Activated CD4-positive, alpha-beta T cell treated with anti-CD3 and anti-CD28 coated beads, Interleukin-2, amount 50 U/mL, for 1 hour (primary cell): ENCODE data around the gene BRIP1.
"Not testable (repeated sequence)": the region's sequence is repeated elsewhere in the genome, so short reads cannot be mapped to it uniquely, and the experiment has no call there.

Source experiments
- DNase-seq: peaks from one replicate; pipeline ENCODE4 v3.0.0-alpha.2; 2020

Gene BRIP1

GRCh38 chr17:61795546-61795945, 67.8 kb downstream of the BRIP1 start:
- DNase-seq: no peak

GRCh38 chr17:61794792-61795191, 68.5 kb downstream of the BRIP1 start:
- DNase-seq: no peak

DNA sequence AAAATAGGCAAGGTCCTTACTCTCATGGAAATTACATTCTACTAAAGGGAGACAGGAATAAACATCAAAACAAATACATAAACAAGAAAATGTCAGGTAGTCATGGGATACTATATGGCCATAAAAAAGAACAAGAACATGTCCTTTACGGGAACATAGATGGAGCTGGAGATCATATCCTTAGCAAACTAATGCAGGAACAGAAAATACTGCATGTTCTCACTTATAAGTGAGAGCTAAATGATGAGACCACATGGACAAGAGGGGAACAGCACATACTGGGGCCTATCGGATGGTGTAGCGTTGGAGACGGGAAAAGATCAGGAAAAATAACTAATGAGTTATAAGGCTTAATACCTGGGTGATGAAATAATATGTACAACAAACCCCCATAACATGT, 69.1 kb downstream of the BRIP1 start:
- DNase-seq: no peak

GRCh38 chr17:61793565-61793964, 69.8 kb downstream of the BRIP1 start:
- no peak for DNase-seq

DNA sequence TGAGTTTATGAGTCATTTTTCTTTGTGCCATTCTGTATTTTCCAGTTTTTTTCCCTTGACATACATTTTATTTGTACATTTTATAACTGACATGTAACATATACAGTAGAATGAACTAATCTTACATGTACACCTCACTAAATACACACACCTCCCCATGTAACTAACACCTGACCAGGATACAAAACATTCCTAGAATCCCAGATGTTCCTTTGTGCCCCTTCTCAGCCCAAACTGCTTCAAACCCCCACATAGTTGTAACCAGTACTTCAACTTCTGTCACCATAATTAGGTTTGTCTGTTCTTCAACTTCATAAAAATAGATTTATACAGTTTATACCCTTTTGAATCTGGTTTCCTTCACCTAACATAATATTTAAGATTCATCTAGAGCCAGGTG, 73.5 kb downstream of the BRIP1 start:
- DNase-seq: no peak

DNA sequence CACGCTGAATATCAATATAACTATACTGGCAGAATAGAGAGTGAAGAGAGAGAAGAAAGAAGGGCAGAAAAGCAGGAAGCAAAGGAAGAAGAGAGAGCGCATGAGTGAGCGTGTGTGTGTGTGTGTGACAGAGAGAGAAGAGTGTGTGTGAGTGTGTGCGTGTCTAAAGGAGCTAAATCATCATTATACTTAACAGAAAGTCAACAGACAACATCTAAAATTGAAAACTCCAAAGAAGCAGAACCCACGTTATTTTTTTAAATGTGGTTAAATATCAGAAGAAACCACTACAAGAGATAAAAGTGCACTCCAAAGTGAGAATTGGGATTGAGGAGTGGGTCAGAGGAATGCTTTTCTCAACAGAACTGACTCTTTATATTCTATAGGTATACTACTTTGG, 77.2 kb downstream of the BRIP1 start:
- DNase-seq: no peak

DNA sequence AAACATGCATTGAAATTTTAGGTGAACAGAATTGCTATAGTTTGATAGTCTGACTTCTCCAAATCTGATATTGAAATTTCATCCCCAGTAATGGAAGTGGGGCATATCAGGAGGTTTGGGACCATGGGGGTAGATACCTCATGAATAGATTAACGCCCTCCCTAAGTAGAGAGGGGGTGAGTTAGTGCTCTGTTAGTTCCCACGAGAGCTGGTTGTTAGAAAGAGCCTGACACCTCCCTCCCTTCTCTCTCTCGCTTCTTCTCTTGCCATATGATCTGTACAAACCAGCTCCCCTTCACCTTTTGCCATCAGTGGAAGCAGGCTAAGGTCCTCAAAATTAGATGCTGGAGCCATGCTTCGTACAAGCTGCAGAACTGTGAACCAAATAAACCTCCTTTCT, 78.8 kb downstream of the BRIP1 start:
- no peak for DNase-seq

- no peak for DNase-seq
Observed at GRCh38 chr17:61783556-61784304, 79.6 kb downstream of the BRIP1 start.

DNA sequence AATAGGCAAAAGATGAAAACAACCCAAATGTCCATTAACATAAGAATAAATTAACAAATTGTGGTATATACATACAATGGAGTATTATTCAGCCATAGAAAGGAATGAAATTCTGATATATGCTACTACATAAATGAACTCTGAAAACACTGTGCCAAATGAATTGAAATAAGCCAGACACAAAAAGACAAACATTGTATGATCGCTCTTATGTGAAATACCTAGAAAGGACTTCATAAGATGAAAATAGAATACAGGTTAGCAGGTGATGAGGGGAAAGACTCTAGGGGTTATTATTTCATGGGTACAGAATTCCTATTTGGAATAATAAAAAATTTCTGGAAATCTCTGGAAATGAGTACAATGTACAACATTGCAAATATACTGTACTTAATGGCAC, 80.2 kb downstream of the BRIP1 start:
- no peak for DNase-seq

- DNase-seq: no peak
Observed at GRCh38 chr17:61782683-61783082, 80.6 kb downstream of the BRIP1 start.

DNA sequence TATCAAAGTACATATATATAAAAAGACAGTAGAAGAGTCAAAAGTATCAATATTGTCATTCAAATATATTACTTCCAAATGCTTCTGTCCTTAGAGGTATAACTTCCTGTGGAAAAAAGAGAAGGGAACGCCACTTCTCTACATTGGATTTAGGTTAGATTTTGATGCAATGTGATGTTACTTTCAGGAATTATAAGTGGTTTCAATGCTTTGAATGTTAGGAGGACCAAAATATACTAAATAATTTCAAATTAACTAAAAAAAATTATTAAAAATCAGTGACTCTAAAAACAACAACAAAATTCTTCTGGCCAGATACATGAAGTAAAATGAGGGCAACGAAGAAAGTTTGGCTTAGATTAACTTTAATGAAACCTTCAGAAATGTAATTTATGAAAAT, 88.0 kb downstream of the BRIP1 start:
- DNase-seq: no peak

DNA sequence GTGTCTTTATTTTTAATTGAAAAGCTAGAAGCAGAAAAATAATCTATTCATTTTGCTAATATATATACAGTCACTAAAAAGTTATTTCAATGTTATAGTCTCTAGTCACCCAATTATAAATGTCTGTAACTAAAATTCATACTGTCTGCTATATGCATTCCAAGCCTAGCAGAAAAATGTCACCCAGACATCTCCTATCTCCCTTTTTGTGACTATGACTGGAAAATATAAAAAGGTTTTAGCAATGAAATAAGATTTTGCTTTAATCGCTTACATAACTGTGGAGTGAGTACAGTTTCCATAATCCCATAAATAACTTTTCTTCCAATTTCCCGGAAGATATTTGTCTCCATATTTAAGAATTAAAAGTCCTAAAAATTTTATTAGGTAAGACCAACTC, 88.6 kb downstream of the BRIP1 start:
- DNase-seq: no peak

DNA sequence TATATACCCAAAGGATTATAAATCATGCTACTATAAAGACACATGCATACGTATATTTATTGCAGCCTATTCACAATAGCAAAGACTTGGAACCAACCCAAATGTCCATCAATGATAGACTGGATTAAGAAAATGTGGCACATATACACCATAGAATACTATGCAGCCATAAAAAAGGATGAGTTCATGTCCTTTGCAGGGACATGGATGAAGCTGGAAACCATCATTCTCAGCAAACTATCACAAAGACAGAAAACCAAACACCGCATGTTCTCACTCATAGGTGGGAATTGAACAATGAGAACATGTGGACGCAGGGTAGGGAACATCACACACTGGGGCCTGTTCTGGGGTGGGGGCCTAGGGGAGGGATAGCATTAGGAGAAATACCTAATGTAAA, 89.2 kb downstream of the BRIP1 start:
- not testable (repeated sequence) for DNase-seq

- no peak for DNase-seq
Observed at GRCh38 chr17:61770752-61771533, 92.4 kb downstream of the BRIP1 start.

DNA sequence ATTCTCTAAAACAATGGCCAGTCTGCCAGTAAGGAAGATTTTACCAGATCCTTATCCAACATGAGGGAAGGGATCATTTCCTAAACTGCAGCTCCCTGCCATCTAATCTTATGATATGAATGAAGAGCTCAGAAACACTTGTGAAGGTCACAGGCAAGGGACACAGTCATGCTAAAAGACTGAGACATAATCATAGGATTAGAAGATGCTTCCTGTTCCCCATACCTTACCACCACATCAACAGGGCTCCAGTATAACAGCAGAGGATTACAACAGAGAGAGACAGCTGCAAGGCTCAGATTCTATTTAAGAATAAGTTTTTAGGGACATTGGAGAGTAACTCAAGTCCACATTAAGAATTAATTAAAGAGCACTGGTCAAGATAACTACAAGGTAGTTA, 93.3 kb downstream of the BRIP1 start:
- DNase-seq: no peak

- no peak for DNase-seq
Observed at GRCh38 chr17:61768405-61768804, 94.9 kb downstream of the BRIP1 start.

DNA sequence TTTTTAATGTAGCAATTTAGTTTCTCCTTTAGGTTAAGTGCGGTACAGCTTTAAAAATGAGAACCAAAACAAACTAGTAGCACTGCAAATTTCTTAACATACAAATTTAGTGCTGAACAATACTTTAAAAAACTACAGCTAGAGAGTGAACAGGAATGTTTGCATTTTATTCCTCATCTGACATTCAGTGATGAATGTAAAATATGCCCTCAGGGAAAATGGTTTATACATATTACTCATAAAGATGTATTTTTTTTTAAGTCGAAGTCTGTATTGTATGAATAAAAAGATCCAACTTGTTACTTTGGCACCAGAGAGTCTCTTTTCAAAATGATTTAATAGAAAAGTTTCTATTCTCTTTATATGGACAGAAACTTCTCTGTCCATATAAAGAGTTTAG, 96.8 kb downstream of the BRIP1 start:
- no peak for DNase-seq

DNA sequence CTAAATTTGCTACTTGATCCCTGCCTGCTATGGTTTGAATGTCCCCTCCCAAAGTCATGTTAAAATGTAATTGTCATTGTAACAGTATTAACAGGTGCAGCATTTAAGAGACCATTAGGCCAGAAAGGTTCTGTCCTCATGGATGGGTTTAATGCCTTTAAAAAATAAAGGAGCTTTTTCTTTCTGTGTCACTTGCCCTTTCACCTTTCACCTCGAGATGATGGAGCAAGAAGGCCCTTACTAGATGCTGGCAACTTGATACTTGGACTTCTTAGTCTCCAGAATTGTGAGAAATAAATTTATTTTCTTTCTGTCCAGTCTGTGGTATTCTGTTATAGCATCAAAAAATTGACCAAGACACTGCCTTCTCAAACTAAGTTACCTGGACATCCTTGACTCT, 98.5 kb downstream of the BRIP1 start:
- no peak for DNase-seq

- DNase-seq: no peak
Observed at GRCh38 chr17:61761827-61762226, 101.5 kb downstream of the BRIP1 start.

DNA sequence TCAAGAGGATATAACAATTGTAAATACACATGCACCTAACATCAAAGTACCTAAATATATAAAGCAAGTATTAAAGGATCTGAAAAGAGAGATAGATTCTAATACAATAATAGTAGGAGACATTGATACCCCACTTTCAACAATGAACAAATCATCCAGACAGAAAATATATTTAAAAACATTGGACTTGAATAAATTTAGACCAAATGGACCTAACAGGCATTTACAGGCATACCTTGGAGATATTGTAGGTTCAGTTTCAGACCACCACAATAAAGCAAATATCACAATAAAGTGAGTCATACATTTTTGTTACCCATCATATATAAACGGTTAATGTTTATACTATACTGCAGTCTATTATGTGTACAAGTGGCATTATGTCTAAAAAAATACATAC, 104.0 kb downstream of the BRIP1 start:
- DNase-seq: no peak

DNA sequence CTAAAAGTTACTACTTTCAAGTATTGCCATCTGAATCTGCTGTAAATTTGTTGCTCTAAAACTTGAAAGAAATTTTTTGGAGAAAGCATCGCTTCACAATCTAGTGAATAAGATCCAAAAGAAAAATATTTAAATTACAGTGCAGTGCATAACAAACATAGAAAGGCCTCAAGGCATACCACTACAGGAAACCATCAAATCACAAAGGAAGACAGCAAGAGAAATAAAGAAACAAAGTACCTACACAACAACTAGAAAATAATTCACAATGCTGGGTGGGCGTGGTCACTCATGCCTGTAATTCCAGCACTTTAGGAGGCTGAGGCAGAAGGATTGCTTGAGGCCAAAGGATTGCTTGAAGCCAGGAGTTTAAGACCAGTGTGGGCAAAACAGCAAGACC, 104.9 kb downstream of the BRIP1 start:
- DNase-seq: no peak

DNA sequence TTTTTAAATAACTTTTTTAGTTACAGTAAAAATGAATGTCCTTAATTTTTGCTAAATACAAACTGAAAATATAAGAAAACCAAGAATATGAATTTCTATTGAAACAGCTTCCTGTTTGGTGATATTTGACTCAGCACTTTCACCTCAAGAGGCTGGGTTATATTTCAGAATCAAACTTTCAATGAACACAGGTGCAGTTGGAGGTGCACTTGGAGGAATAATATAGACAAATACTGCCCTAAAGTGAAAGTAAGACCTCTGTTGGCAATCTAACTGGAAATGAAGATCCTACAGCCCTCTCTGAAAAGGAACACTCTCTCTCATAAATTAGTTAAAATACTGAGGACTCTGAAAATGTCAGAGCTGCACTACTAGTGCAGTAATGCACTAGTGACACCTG, 106.2 kb downstream of the BRIP1 start:
- no peak for DNase-seq

- no peak for DNase-seq
Observed at GRCh38 chr17:61756561-61756960, 106.8 kb downstream of the BRIP1 start.

DNA sequence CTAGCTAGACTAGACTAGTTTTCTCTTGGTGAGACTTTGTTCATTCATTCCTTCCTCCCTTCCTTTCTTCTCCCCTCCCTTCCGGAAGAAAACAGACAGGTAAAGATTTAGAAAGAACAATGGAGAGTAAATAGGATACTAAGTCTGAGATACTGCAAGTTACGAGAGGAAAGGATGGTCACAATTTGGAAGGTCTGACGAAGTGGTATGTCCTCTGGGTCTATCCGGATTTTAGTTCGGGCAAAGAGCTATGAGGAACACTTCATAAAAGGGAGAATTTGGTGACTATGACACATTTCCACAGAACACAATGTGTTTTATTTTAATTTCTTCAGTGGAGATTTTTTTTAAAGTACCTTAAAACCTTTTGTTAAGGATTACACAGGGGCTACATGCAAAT, 107.7 kb downstream of the BRIP1 start:
- DNase-seq: no peak

GRCh38 chr17:61755078-61755477, 108.2 kb downstream of the BRIP1 start:
- no peak for DNase-seq
